NCI-H69 (cell line): Measurements from ENCODE around the gene THUMPD1.
"Not testable (repeated sequence)": the region's sequence is repeated elsewhere in the genome, so short reads cannot be mapped to it uniquely, and the experiment has no call there.

ENCODE experiments used
- DNase-seq: peaks from one replicate; lab custom pipeline; 2025; lab: John Stamatoyannopoulos, UW

Gene THUMPD1, protein sequence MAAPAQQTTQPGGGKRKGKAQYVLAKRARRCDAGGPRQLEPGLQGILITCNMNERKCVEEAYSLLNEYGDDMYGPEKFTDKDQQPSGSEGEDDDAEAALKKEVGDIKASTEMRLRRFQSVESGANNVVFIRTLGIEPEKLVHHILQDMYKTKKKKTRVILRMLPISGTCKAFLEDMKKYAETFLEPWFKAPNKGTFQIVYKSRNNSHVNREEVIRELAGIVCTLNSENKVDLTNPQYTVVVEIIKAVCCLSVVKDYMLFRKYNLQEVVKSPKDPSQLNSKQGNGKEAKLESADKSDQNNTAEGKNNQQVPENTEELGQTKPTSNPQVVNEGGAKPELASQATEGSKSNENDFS

DNA sequence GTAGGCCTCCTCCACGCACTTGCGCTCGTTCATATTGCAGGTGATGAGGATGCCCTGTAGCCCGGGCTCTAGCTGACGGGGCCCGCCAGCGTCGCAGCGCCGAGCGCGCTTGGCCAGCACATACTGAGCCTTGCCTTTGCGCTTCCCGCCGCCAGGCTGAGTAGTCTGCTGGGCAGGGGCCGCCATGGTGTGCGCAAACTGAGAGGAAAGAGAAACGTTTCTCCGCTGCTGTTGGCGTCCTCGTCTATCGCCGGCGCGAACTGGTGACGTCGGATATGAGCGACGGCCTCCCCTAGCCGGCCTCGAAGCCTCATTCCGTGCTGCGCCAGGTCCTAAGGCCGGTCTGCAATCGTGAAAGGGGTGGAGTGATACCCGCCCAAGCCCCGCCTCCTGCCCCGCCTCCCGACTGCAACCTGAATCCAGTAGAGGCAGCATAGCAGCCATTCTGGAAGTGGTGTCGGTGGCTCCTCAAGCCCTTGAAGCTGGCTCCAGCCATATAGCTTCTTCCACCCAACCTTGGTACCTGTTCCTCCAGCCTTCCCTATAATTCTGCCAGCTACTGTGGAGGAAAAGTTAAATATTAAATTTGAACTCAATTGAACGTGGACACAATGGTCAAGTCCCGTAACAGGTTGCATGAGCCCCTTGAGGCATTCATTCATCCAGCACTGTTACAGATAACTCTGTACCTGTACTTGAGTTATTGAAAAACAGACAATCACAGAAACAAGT is at the start of gene THUMPD1:
THUMPD1 (minus strand) TSS at position 265 of the 732 bp plus-strand sequence; CDS start at position 186, 79 bp downstream.
- DNase-seq = peak; percentile 97

DNA sequence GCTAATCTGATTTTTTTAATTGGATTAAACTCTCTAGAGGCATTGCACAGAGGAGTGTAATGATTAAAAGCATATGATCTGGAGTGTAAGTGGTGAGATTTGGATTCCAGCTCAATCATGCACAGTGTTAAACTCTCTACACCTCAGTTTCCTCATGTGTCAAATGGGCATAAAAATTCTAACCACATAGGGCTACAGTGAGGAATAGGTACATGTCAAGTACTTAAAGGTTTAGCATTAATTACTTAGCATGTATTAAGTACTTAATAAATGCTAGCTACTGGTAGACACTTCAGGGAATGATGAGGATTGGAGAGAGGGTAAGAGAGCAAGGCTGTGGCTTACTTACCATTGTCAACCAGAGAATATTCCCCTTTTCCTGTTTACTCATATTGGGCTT is 47.5 kb upstream of the THUMPD1 start:
- no peak for DNase-seq

DNA sequence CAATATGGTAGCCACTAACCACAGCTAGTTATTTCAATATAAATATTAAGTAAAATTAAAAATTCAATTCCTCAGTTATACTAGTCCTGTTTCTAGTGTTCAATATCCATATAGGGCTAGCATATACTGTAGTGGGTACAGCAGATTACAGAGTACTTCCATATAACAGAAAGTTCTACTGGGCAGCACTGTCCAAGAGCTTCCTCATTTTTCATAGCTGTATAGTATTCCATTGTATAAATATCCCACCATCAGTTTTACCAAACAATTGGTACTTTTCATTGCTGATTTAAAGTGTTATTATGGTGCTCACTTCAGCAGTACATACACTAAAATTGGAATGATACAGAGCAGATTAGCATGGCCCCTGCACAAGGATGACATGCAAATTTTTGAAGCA is 42.6 kb upstream of the THUMPD1 start:
- DNase-seq = no peak

DNA sequence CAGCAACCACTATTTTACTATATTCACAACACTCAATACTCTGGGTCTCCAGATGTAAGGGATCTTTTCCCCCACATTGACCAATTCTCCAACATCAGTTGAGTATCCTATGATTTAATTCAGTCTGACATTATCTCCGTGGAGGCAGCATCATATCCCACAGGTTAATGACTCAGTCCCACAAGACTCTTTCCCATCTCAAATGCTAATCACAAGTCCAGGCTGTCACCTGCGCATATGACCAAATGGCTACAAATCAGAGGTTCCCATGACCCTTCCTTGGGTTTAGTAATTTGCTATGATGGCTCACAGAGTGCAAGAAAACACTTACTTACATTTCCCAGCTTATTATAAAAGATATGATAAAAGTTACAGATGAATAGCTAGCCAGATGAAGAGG is 40.9 kb upstream of the THUMPD1 start:
- DNase-seq = no peak

DNA sequence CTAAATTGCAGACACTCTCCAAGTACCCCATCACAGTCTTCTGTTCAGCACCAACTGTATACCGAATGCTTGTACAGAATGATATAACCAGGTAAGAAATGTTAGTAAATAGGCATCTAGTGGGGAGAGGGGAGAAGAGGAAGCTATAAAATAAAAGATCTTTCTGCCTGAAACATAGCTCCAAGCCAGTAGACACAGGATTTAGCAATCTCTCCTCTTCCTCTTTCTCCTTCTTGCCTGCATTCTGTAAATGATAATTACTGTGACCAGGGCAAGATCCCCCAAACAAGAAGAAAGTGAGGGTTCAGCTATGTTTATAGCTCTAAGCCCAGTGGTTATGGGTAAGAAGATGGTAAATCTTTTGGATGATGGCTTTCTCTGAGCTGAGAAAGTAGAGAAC is 40.1 kb upstream of the THUMPD1 start:
- no peak for DNase-seq

DNA sequence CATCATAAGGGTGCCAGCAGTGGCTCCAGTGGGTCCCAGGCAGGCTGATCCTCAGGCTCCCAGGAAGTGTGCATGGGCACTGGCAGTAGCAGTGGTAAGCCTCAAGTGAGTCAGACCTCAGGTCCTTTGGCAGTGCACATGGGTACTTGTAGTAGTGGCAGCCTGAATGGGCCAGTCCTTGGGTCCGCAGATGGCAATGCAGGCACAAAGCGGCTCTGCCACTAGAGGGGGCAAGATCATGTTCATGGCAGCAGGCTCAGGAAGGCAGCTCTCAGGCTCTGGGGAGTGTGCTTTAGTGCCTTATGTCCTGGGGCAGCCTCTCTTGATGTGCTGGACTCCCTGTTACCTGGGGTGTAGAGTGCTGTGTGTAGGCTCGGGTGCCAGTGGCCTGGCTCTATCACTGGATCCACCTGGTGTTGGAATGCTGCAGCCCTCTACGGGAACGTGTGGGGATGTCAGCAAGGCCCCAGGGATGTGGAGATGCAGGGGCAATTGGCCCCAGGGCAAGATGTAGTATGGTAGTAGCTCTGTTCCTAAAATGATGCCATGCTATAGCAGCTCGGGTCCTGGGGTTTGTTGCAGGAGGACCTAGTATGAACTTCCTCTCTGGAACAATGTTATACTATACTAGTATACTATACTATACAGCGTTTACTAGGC is 33.2 kb upstream of the THUMPD1 start:
- DNase-seq = peak; percentile 62

DNA sequence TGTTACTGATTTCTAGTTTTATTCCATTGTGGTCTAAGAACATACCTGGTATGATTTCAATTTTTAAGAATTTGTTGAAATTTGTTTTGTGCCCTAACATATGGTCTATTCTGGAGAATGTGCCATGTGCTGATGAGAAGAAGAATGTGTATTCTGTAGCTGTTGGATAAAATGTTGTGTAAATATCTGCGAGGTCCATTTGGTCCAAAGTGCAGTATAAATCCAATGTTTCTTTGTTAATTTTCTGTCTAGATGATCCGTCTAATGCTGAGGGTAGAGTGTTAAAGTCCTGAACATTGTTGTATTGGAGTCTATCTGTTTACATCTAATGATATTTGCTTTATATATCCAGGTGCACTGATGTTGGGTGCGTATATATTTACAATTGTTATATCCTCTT is 32.1 kb upstream of the THUMPD1 start:
- no peak for DNase-seq

DNA sequence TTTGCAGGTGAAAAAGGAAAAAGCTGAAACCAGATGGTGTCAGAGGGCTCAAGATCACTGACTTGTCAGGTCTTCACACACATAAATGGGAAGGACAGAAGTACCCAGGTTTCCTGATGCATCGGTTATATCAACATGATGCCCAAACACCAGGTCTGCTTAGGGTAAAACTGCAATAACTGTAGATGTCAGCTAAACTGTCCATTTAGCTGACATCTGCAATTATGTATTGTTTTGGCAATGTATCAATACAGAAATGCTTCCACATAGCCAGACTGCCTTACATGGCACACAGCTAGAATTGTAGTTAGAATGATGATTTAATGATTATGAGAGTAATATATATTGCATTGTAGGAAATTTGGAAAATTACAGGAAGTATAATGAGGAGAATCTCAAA is 27.2 kb upstream of the THUMPD1 start:
- DNase-seq = no peak

DNA sequence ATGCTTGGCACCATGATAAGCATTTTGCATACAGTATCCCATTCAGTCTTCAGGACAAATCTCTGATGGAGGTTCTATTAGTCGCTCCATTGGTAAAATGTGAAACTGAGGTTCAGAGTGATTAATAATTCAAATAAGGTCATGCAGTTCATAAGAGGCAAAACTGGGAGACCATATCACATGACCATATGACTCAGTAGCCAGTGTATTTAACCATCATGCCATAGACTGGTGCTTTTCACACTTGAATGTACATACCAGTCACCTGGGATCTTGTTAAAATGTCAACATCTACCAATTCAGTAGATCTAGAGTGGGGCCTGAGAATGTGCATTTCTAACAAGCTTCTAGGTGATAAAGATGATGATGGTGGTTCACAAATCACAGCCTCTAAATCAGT is 26.5 kb upstream of the THUMPD1 start:
- DNase-seq = no peak

DNA sequence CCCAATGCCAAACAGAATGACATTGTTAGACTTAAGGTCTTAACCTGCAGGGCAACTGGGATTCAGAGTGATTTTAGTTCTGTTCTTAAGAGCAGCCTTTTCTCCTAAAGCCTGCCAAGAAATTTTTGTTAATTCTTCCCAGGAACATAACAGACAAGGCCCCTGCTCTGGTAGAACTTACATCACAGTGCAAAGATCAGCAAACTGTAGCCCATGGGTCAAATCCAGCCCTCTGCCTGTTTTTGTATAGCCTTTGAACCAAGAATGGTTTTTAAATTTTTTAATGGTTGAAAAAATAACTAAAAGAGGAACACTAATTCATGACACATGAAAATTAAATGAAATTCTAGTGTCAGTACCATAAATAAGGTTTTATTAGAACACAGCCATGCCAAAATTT is 26.0 kb upstream of the THUMPD1 start:
- DNase-seq = no peak

DNA sequence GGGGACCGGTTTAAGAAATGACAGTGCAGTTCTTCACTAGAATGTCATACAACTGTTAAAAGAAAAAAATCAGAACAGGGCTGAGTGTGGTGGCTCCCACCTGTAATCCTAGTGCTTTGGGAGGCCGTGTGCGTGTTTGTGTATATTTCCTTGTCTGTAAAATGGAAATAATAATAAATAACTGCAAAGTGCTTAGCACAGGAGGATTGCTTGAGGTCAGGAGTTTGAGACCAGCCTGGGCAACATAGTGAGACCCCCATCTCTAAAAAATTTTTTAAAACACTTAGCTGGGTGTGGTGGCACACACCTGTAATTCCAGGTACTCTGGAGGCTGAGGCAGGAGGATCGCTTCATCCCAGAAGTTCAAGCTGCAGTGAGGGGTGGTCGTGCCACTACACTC is 24.7 kb upstream of the THUMPD1 start:
- no peak for DNase-seq

DNA sequence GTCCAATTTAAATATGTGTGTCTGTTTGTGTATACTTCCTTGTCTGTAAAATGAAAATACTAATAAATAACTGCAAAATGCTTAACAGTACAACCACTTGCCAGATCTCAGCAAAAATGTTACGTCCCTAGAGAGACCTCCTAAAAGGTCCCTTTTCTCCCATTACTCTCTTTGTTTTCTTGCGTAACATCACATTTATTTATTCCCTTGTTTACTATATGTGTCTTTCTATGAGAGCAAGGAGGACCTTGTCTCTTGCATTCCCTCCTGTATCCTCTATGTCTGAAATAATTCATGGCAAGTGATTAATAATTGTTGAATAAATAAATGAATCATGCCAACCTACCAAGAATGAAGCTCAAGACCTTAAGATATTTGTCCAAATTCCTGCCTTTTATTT is 24.1 kb upstream of the THUMPD1 start:
- no peak for DNase-seq

DNA sequence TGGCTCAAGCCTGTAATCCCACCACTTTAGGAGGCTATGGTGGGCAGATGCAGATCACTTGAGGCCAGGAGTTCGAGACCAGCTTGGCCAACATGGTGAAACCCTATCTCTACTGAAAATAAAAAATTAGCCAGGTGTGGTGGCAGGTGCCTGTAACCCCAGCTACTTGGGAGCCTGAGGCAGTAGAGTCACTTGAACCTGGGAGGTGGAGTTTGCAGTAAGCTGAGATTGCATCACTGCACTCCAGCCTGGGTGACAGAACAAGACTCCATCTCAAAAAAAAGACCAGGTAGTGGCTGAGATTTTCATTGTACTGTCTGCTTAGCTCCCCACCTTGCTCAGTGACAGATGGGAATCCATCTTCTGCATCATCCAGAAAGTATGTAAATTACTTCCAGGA is 22.8 kb upstream of the THUMPD1 start:
- DNase-seq = not testable (repeated sequence)

DNA sequence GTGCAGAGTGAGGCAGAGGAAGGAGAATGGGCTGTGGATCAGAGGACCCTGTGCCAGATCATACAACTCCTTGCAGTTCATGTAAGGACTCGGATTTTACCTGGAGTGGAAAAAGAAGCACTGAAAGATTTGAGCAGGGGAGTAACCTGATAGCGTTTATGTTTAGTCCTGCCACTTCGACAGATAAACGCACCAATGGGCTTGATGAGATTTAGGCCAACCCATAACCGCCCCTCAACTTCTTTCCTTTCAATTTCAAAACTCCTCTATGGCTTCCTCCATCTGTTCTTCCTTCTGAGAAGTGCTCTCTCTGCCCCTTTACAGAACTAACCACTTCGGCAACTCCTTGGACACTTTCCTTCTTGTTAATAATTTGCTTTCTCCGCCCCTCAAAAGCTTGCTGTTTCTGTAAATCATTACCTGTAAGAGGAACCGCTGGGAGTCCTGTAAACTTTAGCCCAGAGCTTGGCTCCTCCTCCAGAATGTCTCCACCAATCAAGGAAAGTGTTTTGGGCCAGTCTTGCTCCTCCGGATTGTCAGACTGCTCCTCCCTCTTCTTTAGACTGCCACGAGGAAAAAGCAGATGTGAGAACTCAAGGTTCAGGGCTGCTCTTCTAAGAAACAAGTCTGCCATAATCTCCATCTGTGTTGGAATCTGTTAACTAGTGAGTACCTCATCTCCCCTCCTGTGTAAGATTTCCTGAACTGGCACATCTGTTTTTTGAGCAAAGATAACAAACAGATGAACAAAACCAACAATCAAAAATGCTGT is 22.0 kb upstream of the THUMPD1 start, which contains the start of gene ACSM3:
ACSM3 (plus strand) TSS at position 554 of the 772 bp plus-strand sequence. CDS start 6,021 bp downstream, outside the sequence.
- DNase-seq = peak; percentile 24

DNA sequence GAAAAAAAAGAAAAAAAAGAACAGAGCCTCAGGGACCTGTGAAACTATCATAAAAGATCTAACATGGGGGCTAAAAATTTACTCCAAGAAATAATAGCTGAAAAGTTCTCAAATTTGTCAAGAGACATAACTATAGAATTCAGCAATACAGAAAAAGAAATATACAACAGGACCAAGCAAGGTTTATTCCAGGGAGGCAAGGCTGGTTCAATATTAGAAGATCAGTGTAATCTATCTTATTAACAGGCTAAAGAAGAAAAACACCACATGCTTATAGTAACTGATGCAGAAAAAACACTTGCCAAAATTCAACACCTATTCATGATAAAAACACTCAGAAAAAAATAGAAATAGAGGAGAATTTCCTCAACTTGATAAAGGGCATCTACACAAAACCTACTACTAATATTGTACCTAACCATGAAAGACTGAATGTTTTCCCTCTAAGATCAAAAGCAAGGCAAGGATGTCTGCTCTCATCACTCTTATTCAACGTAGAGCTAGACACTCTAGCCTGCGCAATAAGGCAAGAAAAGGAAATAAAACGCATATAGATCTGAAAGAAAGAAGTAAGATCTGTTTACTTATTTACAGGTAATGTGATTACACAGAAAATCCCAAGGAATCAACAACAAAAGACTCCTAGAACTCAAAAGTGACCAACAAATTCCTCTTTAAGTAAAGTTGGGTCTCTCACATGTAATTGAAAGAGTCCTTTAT is 20.9 kb upstream of the THUMPD1 start:
- DNase-seq = no peak

DNA sequence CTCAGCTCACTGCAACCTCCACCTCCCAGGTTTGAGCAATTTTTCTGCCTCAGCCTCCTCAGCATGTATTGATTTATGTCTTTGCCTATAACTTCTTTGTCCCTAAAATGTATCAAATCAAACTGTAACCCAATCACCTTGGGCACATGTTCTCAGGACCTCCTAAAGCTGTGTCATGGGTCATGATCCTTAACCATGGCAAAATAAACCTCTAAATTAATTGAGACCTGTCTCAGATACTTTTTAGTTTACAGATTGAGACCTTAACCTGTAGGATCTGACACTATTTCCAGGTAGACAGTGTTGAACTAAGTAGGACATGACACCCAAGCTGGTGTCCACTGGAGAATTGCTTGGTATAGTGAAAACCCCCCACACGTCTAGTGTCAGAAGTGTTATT is 19.6 kb upstream of the THUMPD1 start:
- no peak for DNase-seq

DNA sequence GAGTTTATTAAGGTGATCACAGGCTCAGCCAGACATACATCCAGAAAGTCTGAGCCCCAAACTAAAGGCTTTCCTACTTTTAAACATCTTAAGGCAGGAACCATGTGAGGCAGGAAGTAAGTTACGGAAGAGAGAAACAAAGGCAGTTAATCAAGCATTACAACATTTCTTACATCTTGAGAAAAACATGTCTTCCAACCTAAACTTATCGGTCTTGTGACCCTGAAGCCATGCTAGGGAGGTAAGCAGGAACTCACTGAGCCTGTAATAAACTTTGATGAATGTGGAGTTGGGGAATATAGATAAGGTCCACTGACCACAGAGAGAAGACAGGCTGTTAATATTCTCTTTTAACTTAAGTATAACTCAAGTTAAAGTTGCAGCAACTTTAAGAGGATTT is 18.7 kb upstream of the THUMPD1 start:
- DNase-seq = no peak

DNA sequence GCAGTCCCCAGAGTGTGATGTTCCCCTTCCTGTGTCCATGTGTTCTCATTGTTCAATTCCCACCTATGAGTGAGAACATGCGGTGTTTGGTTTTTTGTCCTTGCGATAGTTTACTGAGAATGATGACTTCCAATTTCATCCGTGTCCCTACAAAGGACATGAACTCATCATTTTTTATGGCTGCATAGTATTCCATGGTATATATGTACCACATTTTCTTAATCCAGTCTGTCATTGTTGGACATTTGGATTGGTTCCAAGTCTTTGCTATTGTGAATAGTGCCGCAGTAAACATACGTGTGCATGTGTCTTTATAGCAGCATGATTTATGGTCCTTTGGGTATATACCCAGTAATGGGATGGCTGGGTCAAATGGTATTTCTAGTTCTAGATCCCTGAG is 14.2 kb upstream of the THUMPD1 start:
- not testable (repeated sequence) for DNase-seq

DNA sequence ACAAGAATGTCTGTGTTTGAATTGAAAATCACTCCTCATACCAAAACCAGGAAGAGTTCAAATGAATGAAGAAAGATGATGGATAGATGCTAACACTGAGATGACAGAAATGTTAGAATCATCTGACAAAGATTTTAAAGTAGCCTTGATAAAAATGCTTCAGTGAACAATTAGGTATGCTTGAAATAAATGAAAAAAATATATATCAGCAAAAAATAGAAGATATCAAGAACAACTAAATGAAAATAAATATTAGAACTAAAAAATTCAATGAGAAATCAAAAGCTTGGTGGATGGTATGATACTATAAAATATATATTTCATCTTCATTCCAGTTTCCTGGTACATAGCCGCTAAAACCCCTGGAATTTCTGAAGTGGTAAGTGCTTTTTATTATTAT is 13.6 kb upstream of the THUMPD1 start:
- no peak for DNase-seq

DNA sequence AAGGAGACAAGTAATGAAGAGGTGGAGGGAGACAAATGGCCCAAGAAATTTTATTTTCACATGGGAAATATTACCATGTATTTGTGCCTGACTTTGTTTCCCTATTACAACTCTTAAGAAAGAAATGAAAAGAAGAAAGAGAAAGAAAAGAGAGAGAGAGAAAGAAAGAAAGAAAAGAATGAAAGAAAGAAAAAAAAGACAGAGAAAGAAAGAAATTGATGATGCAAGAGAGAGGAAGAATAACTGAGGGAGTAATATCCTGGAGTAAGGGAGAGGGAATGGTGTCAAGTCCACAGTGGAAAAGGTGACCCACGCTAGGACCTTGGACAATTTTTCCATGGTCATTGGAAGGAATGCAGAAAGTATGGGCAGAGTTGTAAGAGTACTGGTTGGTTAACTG is 12.1 kb upstream of the THUMPD1 start:
- no peak for DNase-seq

DNA sequence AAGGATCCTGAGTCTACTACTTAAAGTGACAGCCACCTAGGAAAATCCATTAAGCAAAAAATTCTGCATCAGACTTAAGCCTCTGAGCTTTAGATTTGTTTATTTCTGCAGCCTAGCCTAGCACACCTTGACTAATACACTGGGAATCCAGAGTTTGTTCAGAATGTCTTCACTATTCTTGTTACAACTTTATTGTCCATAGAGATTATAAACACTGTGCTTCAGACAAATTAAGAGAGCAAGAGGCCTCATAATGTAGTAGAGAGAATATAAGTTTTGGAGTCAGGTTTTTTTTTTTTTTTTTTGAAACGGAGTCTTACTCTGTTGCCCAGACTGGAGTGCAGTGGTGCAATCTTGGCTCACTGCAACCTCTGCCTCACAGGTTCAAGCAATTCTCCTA is 8.9 kb upstream of the THUMPD1 start:
- no peak for DNase-seq

DNA sequence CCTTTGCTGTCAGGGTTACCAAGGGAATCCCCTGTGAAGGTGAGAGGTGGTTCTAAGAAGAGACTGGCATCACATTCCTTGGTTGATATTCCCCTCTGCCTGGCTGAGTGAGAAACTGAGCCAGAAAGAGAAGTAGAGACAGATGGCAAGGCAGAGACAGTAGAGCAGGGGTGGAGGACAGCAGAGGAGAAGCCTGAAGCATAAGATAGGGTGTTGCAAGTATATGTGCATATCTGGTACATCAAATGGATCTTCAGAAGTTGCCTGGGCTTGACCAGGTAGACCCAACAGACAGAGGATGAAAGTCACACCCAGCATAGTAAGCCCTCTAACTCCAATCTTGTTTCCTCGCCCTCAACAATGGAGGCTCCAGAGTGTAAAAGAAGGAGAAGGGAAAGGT is 7.9 kb upstream of the THUMPD1 start:
- no peak for DNase-seq
